ENCODE measurements around the gene SND1.

The SND1 gene

GRCh38 chr7:128128401-128128800 lies 476.4 kb downstream of the SND1 start:
- TF ChIP-seq, protein P1, sequence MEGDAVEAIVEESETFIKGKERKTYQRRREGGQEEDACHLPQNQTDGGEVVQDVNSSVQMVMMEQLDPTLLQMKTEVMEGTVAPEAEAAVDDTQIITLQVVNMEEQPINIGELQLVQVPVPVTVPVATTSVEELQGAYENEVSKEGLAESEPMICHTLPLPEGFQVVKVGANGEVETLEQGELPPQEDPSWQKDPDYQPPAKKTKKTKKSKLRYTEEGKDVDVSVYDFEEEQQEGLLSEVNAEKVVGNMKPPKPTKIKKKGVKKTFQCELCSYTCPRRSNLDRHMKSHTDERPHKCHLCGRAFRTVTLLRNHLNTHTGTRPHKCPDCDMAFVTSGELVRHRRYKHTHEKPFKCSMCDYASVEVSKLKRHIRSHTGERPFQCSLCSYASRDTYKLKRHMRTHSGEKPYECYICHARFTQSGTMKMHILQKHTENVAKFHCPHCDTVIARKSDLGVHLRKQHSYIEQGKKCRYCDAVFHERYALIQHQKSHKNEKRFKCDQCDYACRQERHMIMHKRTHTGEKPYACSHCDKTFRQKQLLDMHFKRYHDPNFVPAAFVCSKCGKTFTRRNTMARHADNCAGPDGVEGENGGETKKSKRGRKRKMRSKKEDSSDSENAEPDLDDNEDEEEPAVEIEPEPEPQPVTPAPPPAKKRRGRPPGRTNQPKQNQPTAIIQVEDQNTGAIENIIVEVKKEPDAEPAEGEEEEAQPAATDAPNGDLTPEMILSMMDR (IDR thresholded peaks at IDR 0.05; ENCODE audit: low read depth, low read length, missing control alignments): no peak
- no peak overlapping the region for H3K4me3 ChIP-seq (ENCODE audit: low read depth, low read length)
- no peak for DNase-seq (ENCODE audit: low read depth)

GRCh38 chr7:128129224-128129864 lies 477.4 kb downstream of the SND1 start:
- no peak overlapping the region for H3K4me3 ChIP-seq (ENCODE audit: low read depth, low read length)
- no peak for DNase-seq (ENCODE audit: low read depth)
- TF ChIP-seq, protein P1 (IDR thresholded peaks at IDR 0.05; ENCODE audit: low read depth, low read length, missing control alignments): no peak

DNA sequence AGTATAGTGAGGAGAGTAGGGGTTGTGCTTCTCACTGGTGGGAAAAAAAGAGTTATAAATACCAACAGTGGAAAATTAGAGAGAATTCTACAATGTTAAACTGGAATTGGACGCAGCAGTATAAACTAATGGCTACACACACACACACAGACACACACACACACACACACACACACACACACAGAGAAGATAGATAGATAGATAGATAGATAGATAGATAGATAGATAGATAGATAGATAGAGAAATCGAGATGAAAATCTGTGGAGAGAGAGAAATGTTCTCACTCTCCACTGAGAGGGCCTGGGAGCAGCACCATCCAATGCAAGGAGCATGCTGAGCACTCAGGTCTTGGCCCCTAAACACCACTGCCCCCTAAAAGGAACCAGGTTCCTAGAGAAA lies 479.1 kb downstream of the SND1 start:
- DNase-seq (ENCODE audit: low read depth): no peak
- H3K4me3 ChIP-seq (ENCODE audit: low read depth, low read length): no peak overlapping the region
- TF ChIP-seq, protein P1 (IDR thresholded peaks at IDR 0.05; ENCODE audit: low read depth, low read length, missing control alignments): no peak

DNA sequence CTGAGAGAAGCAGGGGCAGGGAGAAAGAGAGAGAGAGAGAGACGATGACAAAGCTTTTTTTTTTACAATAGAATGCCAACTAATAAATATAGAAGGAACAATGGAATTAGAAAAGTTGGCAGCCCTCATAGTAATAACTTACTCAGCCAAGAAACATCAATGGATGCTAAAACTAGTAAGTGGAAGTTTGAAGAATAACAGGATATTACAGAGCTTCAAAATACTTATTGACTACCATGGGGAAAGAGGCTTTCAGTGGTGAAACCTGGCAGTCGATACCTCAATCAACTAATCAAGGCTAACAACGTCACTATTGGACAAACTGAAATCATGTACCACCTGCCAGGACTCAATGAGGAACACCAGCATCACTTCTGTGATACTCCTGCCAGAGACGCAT lies 479.7 kb downstream of the SND1 start:
- no peak for DNase-seq (ENCODE audit: low read depth)
- no peak overlapping the region for H3K4me3 ChIP-seq (ENCODE audit: low read depth, low read length)
- TF ChIP-seq, protein P1 (IDR thresholded peaks at IDR 0.05; ENCODE audit: low read depth, low read length, missing control alignments): no peak

- no peak overlapping the region for H3K4me3 ChIP-seq (ENCODE audit: low read depth, low read length)
- TF ChIP-seq, protein P1 (IDR thresholded peaks at IDR 0.05; ENCODE audit: low read depth, low read length, missing control alignments): no peak
- DNase-seq (ENCODE audit: low read depth): no peak
These were observed 480.6 kb downstream of the SND1 start for GRCh38 chr7:128132426-128133069.

DNA sequence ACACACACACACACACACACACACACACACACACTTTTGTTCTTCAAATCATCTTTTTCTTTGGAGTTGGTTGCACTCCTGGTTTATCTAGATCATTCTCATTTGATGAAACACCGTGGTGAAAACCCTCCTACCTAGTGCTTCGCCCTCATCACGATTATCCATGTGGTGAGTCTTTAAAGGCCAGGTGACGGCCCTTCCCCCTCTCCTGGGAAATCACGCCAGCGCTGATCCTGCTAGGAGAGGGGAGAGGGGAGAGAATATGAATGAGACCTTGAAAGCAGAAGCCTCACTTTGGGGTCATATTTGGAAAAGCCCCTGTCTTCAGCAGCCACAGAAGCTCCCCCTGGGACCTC lies 483.1 kb downstream of the SND1 start:
- no peak overlapping the region; the same call in 1 of the 2 replicates for H3K4me3 ChIP-seq (ENCODE audit: low read depth, low read length)
- TF ChIP-seq, protein P1 (IDR thresholded peaks at IDR 0.05; ENCODE audit: low read depth, low read length, missing control alignments): no peak
- no peak for DNase-seq (ENCODE audit: low read depth)

Measured in GM12864 (cell line).